T-helper 1 cell treated with Interleukin-12 subunit alpha and Interleukin-12 subunit beta and Interleukin-4 antibody, amounts not matched to agents 30 μg/mL and 1 μg/mL, for 36 hours (primary cell): Measurements from ENCODE around the gene THAP12.

Experiments
- H3K27ac Mint-ChIP-seq: one replicate; pipeline ENCODE4 v1.8.0; 2021; ENCODE audit warnings: mild to moderate bottlenecking, mixed read lengths
- H3K27me3 Mint-ChIP-seq: one replicate; pipeline ENCODE4 v1.8.0; 2021; ENCODE audit warnings: low read depth, mixed read lengths
- H3K36me3 Mint-ChIP-seq: one replicate; pipeline ENCODE4 v1.8.0; 2021; ENCODE audit warnings: low read depth, mixed read lengths
- H3K4me1 Mint-ChIP-seq: one replicate; pipeline ENCODE4 v1.8.0; 2021; ENCODE audit warnings: low read depth, mixed read lengths
- H3K4me3 Mint-ChIP-seq: one replicate; pipeline ENCODE4 v1.8.0; 2021; ENCODE audit warnings: mild to moderate bottlenecking, moderate library complexity, mixed read lengths
- H3K9me3 Mint-ChIP-seq: one replicate; pipeline ENCODE4 v1.8.0; 2021; ENCODE audit warnings: mixed read lengths

Gene THAP12

GRCh38 chr11:76313913-76314740, 66.8 kb downstream of the THAP12 start:
- H3K9me3 Mint-ChIP-seq: no peaks in the 10 kb centered on the region
- no peak overlapping the region for H3K27ac Mint-ChIP-seq
- H3K27me3 Mint-ChIP-seq: peaks cover 4% of the 10 kb centered on the region
- H3K36me3 Mint-ChIP-seq: no peaks in the 10 kb centered on the region
- no peaks in the 10 kb centered on the region for H3K4me1 Mint-ChIP-seq
- no peak overlapping the region for H3K4me3 Mint-ChIP-seq

GRCh38 chr11:76313271-76313670, 67.7 kb downstream of the THAP12 start:
- Mint-ChIP-seq H3K4me3 (no peak overlapping the region), H3K36me3 (no peaks in the 10 kb centered on the region), H3K27me3 (no peaks in the 10 kb centered on the region), H3K9me3 (no peaks in the 10 kb centered on the region), H3K4me1 (no peaks in the 10 kb centered on the region), H3K27ac (no peak overlapping the region)

GRCh38 chr11:76310832-76311595, 69.9 kb downstream of the THAP12 start:
- H3K27me3 Mint-ChIP-seq: no peaks in the 10 kb centered on the region
- H3K4me3 Mint-ChIP-seq: no peak overlapping the region
- no peaks in the 10 kb centered on the region for H3K36me3 Mint-ChIP-seq
- no peaks in the 10 kb centered on the region for H3K9me3 Mint-ChIP-seq
- H3K27ac Mint-ChIP-seq: no peak overlapping the region
- no peaks in the 10 kb centered on the region for H3K4me1 Mint-ChIP-seq

GRCh38 chr11:76307978-76308747, 72.8 kb downstream of the THAP12 start:
- Mint-ChIP-seq H3K4me1 (no peaks in the 10 kb centered on the region), H3K4me3 (no peak overlapping the region), H3K27me3 (peaks cover 11% of the 10 kb centered on the region), H3K27ac (no peak overlapping the region), H3K9me3 (no peaks in the 10 kb centered on the region), H3K36me3 (no peaks in the 10 kb centered on the region)

GRCh38 chr11:76307396-76307795, 73.5 kb downstream of the THAP12 start:
- H3K9me3 Mint-ChIP-seq: no peaks in the 10 kb centered on the region
- no peaks in the 10 kb centered on the region for H3K36me3 Mint-ChIP-seq
- no peaks in the 10 kb centered on the region for H3K4me1 Mint-ChIP-seq
- H3K27me3 Mint-ChIP-seq: peaks cover 14% of the 10 kb centered on the region
- H3K27ac Mint-ChIP-seq: no peak overlapping the region
- H3K4me3 Mint-ChIP-seq: no peak overlapping the region

GRCh38 chr11:76303399-76303798, 77.5 kb downstream of the THAP12 start:
- Mint-ChIP-seq H3K27me3 (peaks cover 20% of the 10 kb centered on the region), H3K9me3 (no peaks in the 10 kb centered on the region), H3K27ac (no peak overlapping the region), H3K4me3 (no peak overlapping the region), H3K4me1 (no peaks in the 10 kb centered on the region), H3K36me3 (no peaks in the 10 kb centered on the region)

GRCh38 chr11:76302996-76303395, 77.9 kb downstream of the THAP12 start:
- peaks cover 20% of the 10 kb centered on the region for H3K27me3 Mint-ChIP-seq

More at GRCh38 chr11:76302996-76303395, 77.9 kb downstream of the THAP12 start:
- H3K4me1 Mint-ChIP-seq: no peaks in the 10 kb centered on the region
- no peak overlapping the region for H3K4me3 Mint-ChIP-seq
- H3K36me3 Mint-ChIP-seq: no peaks in the 10 kb centered on the region
- no peak overlapping the region for H3K27ac Mint-ChIP-seq
- no peaks in the 10 kb centered on the region for H3K9me3 Mint-ChIP-seq
